HG03175 (cell line): Measurements from ENCODE around the gene CST2.
"Not testable (repeated sequence)": the region's sequence is repeated elsewhere in the genome, so short reads cannot be mapped to it uniquely, and the experiment has no call there.

Experiments used
- ATAC-seq: cut with Tn5 transposase; IDR thresholded peaks from one replicate; pipeline ENCODE4 v1.9.1; 2021; ENCODE audit warnings: mild to moderate bottlenecking, moderate library complexity; ENCODE audit not compliant: unreplicated experiment

CST2 gene

DNA sequence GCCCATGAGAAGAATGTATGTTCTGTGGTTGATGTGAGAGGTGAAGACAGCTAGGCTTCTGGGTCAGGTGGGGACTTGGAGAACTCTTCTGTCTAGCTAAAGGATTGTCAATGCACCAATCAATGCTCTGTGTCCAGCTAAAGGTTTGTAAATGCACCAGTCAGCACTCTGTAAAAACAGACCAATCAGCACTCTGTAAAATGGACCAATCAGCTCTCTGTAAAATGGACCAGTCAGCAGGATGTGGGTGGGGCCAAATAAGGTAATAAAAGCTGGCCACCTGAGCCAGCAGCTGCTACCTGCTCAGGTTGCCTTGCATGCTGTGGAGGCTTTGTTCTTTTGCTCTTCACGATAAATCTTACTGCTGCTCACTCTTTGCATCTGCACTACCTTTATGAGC is 15.0 kb downstream of the CST2 start:
- ATAC-seq, result not testable (repeated sequence)

DNA sequence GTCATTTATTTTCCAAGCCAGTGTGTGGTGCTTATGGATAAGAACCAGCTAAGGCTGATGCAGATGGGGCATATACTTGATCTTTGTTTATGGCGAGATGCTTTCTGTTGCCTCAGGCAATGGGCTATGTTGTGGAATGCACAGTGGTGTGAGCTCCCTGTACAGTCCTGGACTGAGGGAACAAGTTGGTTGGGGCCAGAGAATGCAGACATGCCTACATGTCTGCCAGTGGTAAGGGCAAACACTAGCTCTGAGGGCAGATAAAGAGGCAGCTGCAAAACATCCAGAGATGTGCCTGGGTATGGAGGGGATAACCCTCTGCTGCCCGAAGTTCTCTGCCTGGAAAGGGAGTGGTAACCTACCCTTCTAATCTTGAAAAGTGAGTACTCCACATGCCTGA is 16.2 kb downstream of the CST2 start:
- ATAC-seq, result not testable (repeated sequence)

DNA sequence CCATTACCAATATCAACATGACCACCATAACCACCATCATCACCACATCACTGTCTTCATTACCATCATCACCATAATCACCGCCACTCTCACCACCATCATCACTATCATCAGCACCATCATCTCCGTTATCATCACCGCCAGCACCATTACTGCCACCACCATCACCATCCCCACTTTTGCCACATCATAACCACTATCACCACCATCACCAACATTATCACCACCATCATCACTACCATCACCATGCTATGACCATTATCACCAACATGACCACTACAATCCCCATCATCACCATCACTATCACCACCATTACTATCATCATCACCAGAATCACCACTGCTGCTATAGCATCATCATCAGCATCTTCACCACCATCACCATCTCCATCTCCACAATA is 25.7 kb downstream of the CST2 start:
- no peak for ATAC-seq

- ATAC-seq, result peak; percentile 91
These were observed 27.2 kb downstream of the CST2 start for GRCh38 chr20:23799216-23799847.

DNA sequence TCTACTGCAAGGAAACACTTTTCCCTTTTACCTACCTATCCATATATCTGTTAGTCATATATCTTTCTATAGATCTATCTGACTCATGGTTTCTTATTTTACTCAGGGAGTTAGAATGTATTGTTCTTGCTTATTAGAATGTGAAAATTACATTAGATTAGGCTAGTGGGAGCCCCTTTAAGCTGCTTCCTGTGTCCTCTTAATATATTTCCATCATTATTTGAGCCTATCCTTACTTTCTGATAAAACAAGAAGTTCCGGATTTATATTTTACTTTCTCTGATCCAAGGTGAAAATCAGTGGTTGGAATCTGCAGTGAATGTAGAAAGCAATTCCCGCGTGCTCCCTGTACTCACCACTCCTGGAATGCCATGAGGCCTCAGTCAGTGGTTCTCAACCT is 31.0 kb downstream of the CST2 start:
- ATAC-seq, result no peak

GRCh38 chr20:23794841-23795240 is 31.7 kb downstream of the CST2 start:
- ATAC-seq, result no peak

DNA sequence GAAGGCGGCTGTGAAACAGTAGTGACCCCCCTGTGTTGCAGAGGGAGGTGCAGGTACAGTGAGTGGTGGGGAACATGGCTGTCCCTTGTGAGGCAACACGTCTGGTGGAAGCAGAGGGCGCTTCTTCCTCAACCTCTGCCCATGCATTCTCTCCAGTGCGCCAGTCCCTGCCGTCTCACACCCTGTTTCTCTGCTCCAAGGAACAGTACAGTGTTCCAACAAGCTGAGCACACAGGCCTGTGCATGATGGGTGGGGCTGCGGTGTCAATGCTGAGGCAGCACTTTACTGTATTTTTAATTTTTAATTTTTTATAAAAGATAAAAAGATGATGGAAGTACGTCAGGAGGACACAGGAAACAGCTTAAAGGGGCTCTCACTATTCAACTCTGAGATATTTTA is 32.5 kb downstream of the CST2 start:
- ATAC-seq, result no peak

GRCh38 chr20:23783447-23783846 is 43.1 kb downstream of the CST2 start:
- no peak for ATAC-seq

- no peak for ATAC-seq
These were observed 44.1 kb downstream of the CST2 start for GRCh38 chr20:23782366-23782983.

DNA sequence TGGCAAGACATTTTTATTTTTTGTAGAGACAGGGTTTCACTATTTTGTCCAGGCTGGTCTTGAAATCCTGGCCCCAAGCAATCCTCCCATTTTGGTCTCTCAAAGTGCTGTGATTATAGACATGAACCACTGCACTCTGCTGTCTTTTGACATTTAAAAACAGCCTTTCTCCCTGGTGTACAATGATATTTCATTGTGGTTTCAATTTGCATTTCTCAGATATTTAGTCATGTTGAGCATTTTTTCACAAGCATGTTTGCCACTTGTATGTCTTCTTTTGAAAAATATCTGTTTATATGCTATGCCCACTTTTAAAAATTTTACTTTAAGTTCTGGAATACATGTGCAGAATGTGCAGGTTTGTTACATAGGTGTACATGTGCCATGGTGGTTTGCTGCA is 47.9 kb downstream of the CST2 start:
- ATAC-seq, result not testable (repeated sequence)

GRCh38 chr20:23777380-23777779 is 49.1 kb downstream of the CST2 start:
- not testable (repeated sequence) for ATAC-seq

DNA sequence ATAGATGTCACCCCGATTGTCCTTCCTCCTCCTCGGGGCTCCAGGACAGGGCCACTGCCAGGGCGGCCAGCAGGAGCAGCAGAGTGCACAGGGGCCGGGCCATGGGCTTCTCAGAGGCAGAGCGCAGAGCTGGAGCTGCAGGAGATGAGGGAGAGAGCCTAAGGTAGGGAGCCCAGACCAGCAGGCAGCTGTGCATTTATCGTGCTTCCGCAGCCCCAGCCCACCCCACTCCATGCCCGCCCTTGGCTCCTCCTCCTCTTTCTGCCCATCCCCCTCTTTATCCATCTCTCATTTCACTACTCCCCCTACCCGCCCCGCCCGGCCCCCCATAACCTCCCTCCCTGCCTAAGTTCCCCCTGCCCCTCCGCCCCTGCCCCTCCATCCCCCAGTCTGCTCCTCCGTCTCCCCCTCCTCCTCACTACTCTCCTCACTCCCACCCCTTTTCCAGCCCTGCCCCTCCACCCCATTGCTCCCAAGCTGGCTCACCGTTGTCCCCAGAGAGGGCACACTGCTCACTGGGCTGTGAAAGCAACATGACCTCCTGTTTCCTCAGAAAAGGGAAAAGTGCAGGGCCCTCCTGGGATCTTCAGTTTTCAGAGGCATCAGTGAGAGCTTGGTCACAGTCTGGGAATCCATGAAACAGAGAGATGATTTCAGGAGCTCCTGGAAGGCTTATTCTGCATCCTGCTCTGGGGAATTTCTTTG is 50.3 kb downstream of the CST2 start:
- ATAC-seq, result no peak

DNA sequence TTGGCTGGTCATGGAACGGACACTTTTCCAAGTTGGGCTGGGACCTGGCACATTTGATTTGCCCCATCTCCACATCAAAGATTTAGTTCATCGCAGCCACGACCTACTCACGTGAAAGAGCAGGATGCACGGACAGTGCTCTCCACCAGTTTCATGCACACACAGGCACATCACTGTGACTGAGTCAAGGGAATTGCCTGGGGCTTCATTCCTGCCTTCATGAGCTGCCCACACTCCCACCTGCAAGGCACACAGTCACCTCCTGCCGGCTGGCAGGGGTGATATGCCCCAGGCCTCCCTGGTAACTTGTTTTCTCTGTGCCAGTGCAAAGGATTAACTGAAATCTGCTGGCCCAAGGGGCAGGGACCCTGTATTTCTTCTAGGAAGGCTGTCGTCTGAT is 52.4 kb downstream of the CST2 start:
- ATAC-seq, result no peak
